Neuronal stem cell (in vitro differentiated cells): ENCODE measurements around the gene TEAD3.

Experiments used
- DNase-seq: peaks from one replicate; pipeline ENCODE4 v3.0.0-alpha.2; 2013; ENCODE audit warnings: low spot score
- H2AFZ ChIP-seq: one replicate; pipeline ENCODE4 v1.6.1; 2013; ENCODE audit warnings: mild to moderate bottlenecking, low read length, inconsistent platforms
- H2AK5ac ChIP-seq: 2 replicates; pipeline ENCODE4 v1.6.1; 2013; ENCODE audit warnings: low read depth, mild to moderate bottlenecking, inconsistent platforms, low read length, moderate library complexity, mixed read lengths
- H2BK120ac ChIP-seq: 2 replicates; pipeline ENCODE4 v1.6.1; 2013; ENCODE audit warnings: low read depth, mild to moderate bottlenecking, inconsistent platforms, low read length, moderate library complexity, mixed read lengths
- H2BK12ac ChIP-seq: one replicate; pipeline ENCODE4 v1.6.1; 2013; ENCODE audit warnings: low read length, inconsistent platforms
- H2BK15ac ChIP-seq: 2 replicates; pipeline ENCODE4 v1.6.1; 2013; ENCODE audit warnings: mild to moderate bottlenecking, low read length, inconsistent platforms, mixed read lengths
- H2BK5ac ChIP-seq: one replicate; pipeline ENCODE4 v1.6.1; 2013; ENCODE audit warnings: inconsistent platforms, mild to moderate bottlenecking, low read length, moderate library complexity
- H3K14ac ChIP-seq: one replicate; pipeline ENCODE4 v1.6.1; 2013; ENCODE audit warnings: low read length, inconsistent platforms
- H3K18ac ChIP-seq: 2 replicates; pipeline ENCODE4 v1.6.1; 2013; ENCODE audit warnings: low read length, inconsistent platforms
- H3K23ac ChIP-seq: 2 replicates; pipeline ENCODE4 v1.6.1; 2013; ENCODE audit warnings: low read depth, mild to moderate bottlenecking, mixed read lengths, low read length, inconsistent platforms; ENCODE audit not compliant: poor library complexity
- H3K27ac ChIP-seq: replicated peaks from 3 replicates; pipeline ENCODE4 v1.5.1; 2013; ENCODE audit warnings: low read length, inconsistent platforms
- H3K27me3 ChIP-seq, 3 experiments: 2 replicates each; pipeline ENCODE4 v1.6.1; 2013; ENCODE audit warnings: low read length in 3 of 3, mild to moderate bottlenecking in 2 of 3, inconsistent platforms in 1 of 3, low read depth in 1 of 3, mixed read lengths in 1 of 3, moderate library complexity in 1 of 3; ENCODE audit not compliant: control insufficient read depth in 3 of 3, insufficient read depth in 3 of 3
- H3K36me3 ChIP-seq, 2 donors: replicated peaks in 1 of 2; 2 replicates each; pipeline ENCODE4 v1.6.1; 2013; ENCODE audit warnings: low read length in 2 of 2; ENCODE audit not compliant: control insufficient read depth in 2 of 2, insufficient read depth in 2 of 2
- H3K4ac ChIP-seq: 2 replicates; pipeline ENCODE4 v1.6.1; 2013; ENCODE audit warnings: inconsistent platforms, mild to moderate bottlenecking, low read length, moderate library complexity
- H3K4me1 ChIP-seq, 2 donors: 1 replicate in 1 of 2; 2 replicates in 1 of 2; pipeline ENCODE4 v1.6.1; 2013; ENCODE audit warnings: low read length in 2 of 2, low read depth in 1 of 2; ENCODE audit not compliant: control insufficient read depth in 2 of 2, insufficient read depth in 1 of 2
- H3K4me2 ChIP-seq: one replicate; pipeline ENCODE4 v1.6.1; 2013; ENCODE audit warnings: mild to moderate bottlenecking, low read length, inconsistent platforms; ENCODE audit not compliant: insufficient read depth, poor library complexity, severe bottlenecking
- H3K4me3 ChIP-seq, 2 donors: 2 replicates each; pipeline ENCODE4 v1.5.1; 2013; ENCODE audit warnings: low read length in 2 of 2, mild to moderate bottlenecking in 2 of 2, inconsistent platforms in 1 of 2, moderate library complexity in 1 of 2
- H3K79me1 ChIP-seq: one replicate; pipeline ENCODE4 v1.6.1; 2013; ENCODE audit warnings: low read depth, mild to moderate bottlenecking, inconsistent platforms, low read length, moderate library complexity
- H3K9ac ChIP-seq: one replicate; pipeline ENCODE4 v1.6.1; 2013; ENCODE audit warnings: mild to moderate bottlenecking, low read depth, low read length, inconsistent platforms; ENCODE audit not compliant: poor library complexity
- H3K9me3 ChIP-seq, 2 donors: replicated peaks in 1 of 2; 2 replicates each; pipeline versions ENCODE3 to v1.6.1; 2013; ENCODE audit warnings: low read length in 2 of 2, mild to moderate bottlenecking in 2 of 2, inconsistent platforms in 1 of 2, low read depth in 1 of 2, mixed read lengths in 1 of 2, moderate library complexity in 1 of 2; ENCODE audit not compliant: control insufficient read depth in 2 of 2, insufficient read depth in 1 of 2
- H4K8ac ChIP-seq: one replicate; pipeline ENCODE4 v1.6.1; 2013; ENCODE audit warnings: low read depth, mild to moderate bottlenecking, inconsistent platforms, low read length, moderate library complexity
- H4K91ac ChIP-seq: one replicate; pipeline ENCODE4 v1.6.1; 2013; ENCODE audit warnings: low read length, low read depth, mild to moderate bottlenecking, inconsistent platforms; ENCODE audit not compliant: poor library complexity
- WGBS, 2 donors: extraction: QIAGEN DNeasy Blood & Tissue Kit; methylation state at CpG; one replicate each; pipeline ENCODE4 v1.1.7; 2013; ENCODE audit warnings: missing lambda C conversion rate in 2 of 2, mixed read lengths in 1 of 2; ENCODE audit not compliant: insufficient read length in 2 of 2, insufficient replicate concordance in 1 of 2; ENCODE audit errors: extremely low coverage in 2 of 2; 5-methylcytosine and 5-hydroxymethylcytosine counted together

Gene TEAD3

GRCh38 chr6:35457907-35458306, 39.0 kb downstream of the TEAD3 start:
- Histone ChIP-seq H3K4ac (no peak overlapping the region), H2BK12ac (no peak overlapping the region), H3K79me1 (no peaks in the 10 kb centered on the region), H2BK15ac (no peak overlapping the region), H3K4me2 (no peak overlapping the region), H3K27ac (no peak overlapping the region), H4K8ac (no peak overlapping the region), H2BK120ac (no peak overlapping the region), H3K14ac (no peak overlapping the region), H3K4me3 (no peak overlapping the region), H3K23ac (peak overlapping the region; percentile 11), H3K9me3 (no peaks in the 10 kb centered on the region), H3K36me3 (peaks cover 26 to 63% of the 10 kb centered on the region in 2 donors), H3K4me1 (peaks cover 8 to 12% of the 10 kb centered on the region in 2 donors), H3K18ac (no peak overlapping the region), H2BK5ac (no peak overlapping the region), H4K91ac (no peak overlapping the region), H3K27me3 (no peaks in the 10 kb centered on the region), H3K9ac (no peak overlapping the region), H2AK5ac (no peak overlapping the region), H2AFZ (no peak overlapping the region)
- DNase-seq, result no peak
- WGBS, 2 donors, result no CpG with 5 or more reads among the region's 4 CpGs

GRCh38 chr6:35454391-35455110, 42.3 kb downstream of the TEAD3 start:
- no peak overlapping the region for H3K4ac ChIP-seq
- no peak for DNase-seq
- H3K79me1 ChIP-seq, result peaks cover 3% of the 10 kb centered on the region
- no peak overlapping the region for H3K14ac ChIP-seq
- H2BK12ac ChIP-seq, result no peak overlapping the region
- no peak overlapping the region for H2AK5ac ChIP-seq
- H2BK5ac ChIP-seq, result no peak overlapping the region
- peak overlapping the region; percentile 28 for H3K27ac ChIP-seq
- H4K91ac ChIP-seq, result no peak overlapping the region
- no peak overlapping the region for H2AFZ ChIP-seq
- H4K8ac ChIP-seq, result no peak overlapping the region
- peaks cover 16 to 41% of the 10 kb centered on the region in 2 donors for H3K36me3 ChIP-seq
- no peak overlapping the region for H3K9ac ChIP-seq
- no peaks in the 10 kb centered on the region for H3K9me3 ChIP-seq
- peaks cover 0 to 11% (median 5%) of the 10 kb centered on the region in 3 experiments for H3K27me3 ChIP-seq
- peaks cover 13 to 16% of the 10 kb centered on the region in 2 donors for H3K4me1 ChIP-seq
- H3K18ac ChIP-seq, result no peak overlapping the region
- H3K23ac ChIP-seq, result no peak overlapping the region
- WGBS, 2 donors, result no CpG with 5 or more reads among the region's 9 CpGs
- H3K4me3 ChIP-seq, result no peak overlapping the region
- no peak overlapping the region for H2BK120ac ChIP-seq
- H2BK15ac ChIP-seq, result no peak overlapping the region
- H3K4me2 ChIP-seq, result no peak overlapping the region

- Histone ChIP-seq H3K4me3 (peak overlapping the region in 1 of 2 donors; percentile 67), H4K91ac (no peak overlapping the region), H3K4ac (no peak overlapping the region), H3K79me1 (peaks cover 3% of the 10 kb centered on the region), H2BK15ac (no peak overlapping the region), H3K23ac (no peak overlapping the region), H2BK5ac (no peak overlapping the region), H2AFZ (no peak overlapping the region), H3K4me1 (peaks cover 13 to 16% of the 10 kb centered on the region in 2 donors), H2BK120ac (no peak overlapping the region), H3K27me3 (peaks cover 0 to 11% (median 5%) of the 10 kb centered on the region in 3 experiments), H2AK5ac (no peak overlapping the region), H3K27ac (no peak overlapping the region), H3K9me3 (no peaks in the 10 kb centered on the region), H3K14ac (no peak overlapping the region), H4K8ac (no peak overlapping the region), H3K18ac (no peak overlapping the region), H2BK12ac (no peak overlapping the region), H3K9ac (no peak overlapping the region), H3K36me3 (peaks cover 10 to 28% of the 10 kb centered on the region in 2 donors), H3K4me2 (no peak overlapping the region)
- no peak for DNase-seq
- WGBS, 2 donors, result no CpG with 5 or more reads among the region's 3 CpGs
Measured at GRCh38 chr6:35453236-35453635, 43.6 kb downstream of the TEAD3 start.

GRCh38 chr6:35452183-35453090, 44.4 kb downstream of the TEAD3 start, which contains the start of gene FANCE:
FANCE (plus strand) TSS chr6:35452338; CDS start chr6:35452546, 208 bp downstream.
- H3K14ac ChIP-seq, result peak within 1 kb of the TSS; percentile 89
- peaks cover 8 to 20% of the 10 kb centered on the region in 2 donors for H3K36me3 ChIP-seq
- no CpG with 5 or more reads among the region's 87 CpGs for WGBS, 2 donors
- no peak within 1 kb of the TSS for H4K91ac ChIP-seq
- no peaks in the 10 kb centered on the region for H3K9me3 ChIP-seq
- H3K18ac ChIP-seq, result peak within 1 kb of the TSS; percentile 98
- H2AK5ac ChIP-seq, result peak within 1 kb of the TSS; percentile 95
- H2BK120ac ChIP-seq, result no peak within 1 kb of the TSS
- H2AFZ ChIP-seq, result peak within 1 kb of the TSS; percentile 98
- H3K4me2 ChIP-seq, result peak within 1 kb of the TSS; percentile 94
- peak within 1 kb of the TSS; percentile 97 for H3K23ac ChIP-seq
- peak within 1 kb of the TSS; percentile 92 for H3K9ac ChIP-seq
- peak within 1 kb of the TSS; percentile 62 for H3K27ac ChIP-seq
- no peak within 1 kb of the TSS for H4K8ac ChIP-seq
- no peak within 1 kb of the TSS for H3K4ac ChIP-seq
- peak within 1 kb of the TSS; percentile 94 for H2BK15ac ChIP-seq
- H3K79me1 ChIP-seq, result peaks cover 3% of the 10 kb centered on the region
- H3K27me3 ChIP-seq, result peaks cover 0 to 11% (median 5%) of the 10 kb centered on the region in 3 experiments
- peak; percentile 97 for DNase-seq
- peaks cover 13 to 16% of the 10 kb centered on the region in 2 donors for H3K4me1 ChIP-seq
- peak within 1 kb of the TSS; percentile 67 to 92 for H3K4me3 ChIP-seq
- H2BK5ac ChIP-seq, result peak within 1 kb of the TSS; percentile 36
- peak within 1 kb of the TSS; percentile 82 for H2BK12ac ChIP-seq
